HEK293 (cell line): ENCODE results near the gene ENDOU.

Experiments
- CTCF ChIP-seq: fragments of 450-650 bp; formaldehyde crosslinking; IDR thresholded peaks from 2 replicates; pipeline ENCODE4 v1.5.1; 2016; ENCODE audit warnings: missing biosample characterization, missing genetic modification characterization
- KLF16 ChIP-seq: fragments of 450-650 bp; formaldehyde crosslinking; IDR thresholded peaks from 2 replicates; pipeline ENCODE4 v1.5.1; 2017; ENCODE audit warnings: missing biosample characterization, missing genetic modification characterization
- REPIN1 ChIP-seq: fragments of 450-650 bp; formaldehyde crosslinking; IDR thresholded peaks from 2 replicates; pipeline ENCODE4 v1.5.1; 2017; ENCODE audit warnings: missing biosample characterization, missing genetic modification characterization, low read depth
- YY1 ChIP-seq: fragments of 450-650 bp; formaldehyde crosslinking; IDR thresholded peaks from 2 replicates; pipeline ENCODE4 v1.5.1; 2018; ENCODE audit warnings: missing biosample characterization, missing genetic modification characterization

GRCh38 chr12:47698055-47698454 lies 27.2 kb downstream of the ENDOU start:
- no peak for TF ChIP-seq YY1 (tag by site-specific recombination)
- no peak for TF ChIP-seq KLF16 (tag by site-specific recombination)
- TF ChIP-seq REPIN1 (tag by site-specific recombination): no peak
- no peak for TF ChIP-seq CTCF (tag by site-specific recombination)
